Tibial nerve (tissue), 4 donors: ENCODE measurements around the gene SLC25A43.

Experiments used
- CTCF ChIP-seq, 5 experiments: fragments of 200-600 bp in 3 of 5; fragments of 450-650 bp in 2 of 5; sonication (generic) in 3 of 5; IDR thresholded peaks; one replicate each; pipeline ENCODE4 v1.5.1; 2016 to 2019; ENCODE audit warnings: antibody characterized with exemption in 5 of 5, mild to moderate bottlenecking in 3 of 5, moderate library complexity in 2 of 5
- EP300 ChIP-seq, 2 donors: sonication (generic); formaldehyde crosslinking; IDR thresholded peaks; one replicate each; pipeline ENCODE4 v1.6.1; 2017; ENCODE audit warnings: antibody characterized with exemption in 2 of 2, mild to moderate bottlenecking in 1 of 2

- TF ChIP-seq CTCF (IDR thresholded peaks at IDR 0.05) (no peak), EP300 (IDR thresholded peaks at IDR 0.05) (no peak)
Observed at GRCh38 chrX:119455264-119455663, 56.1 kb downstream of the SLC25A43 start.
